ENCODE measurements around the gene IDH3A. TPM values are rescaled to one million over a fixed set of nuclear protein-coding genes. Genes with fewer than 3 reads are reported as not detected.

The IDH3A gene
- total RNA-seq, 1 donor from 2014 or later = 78.3 TPM

GRCh38 chr15:78205337-78205736, 56.2 kb downstream of the IDH3A start:
- TF ChIP-seq CTCF (IDR thresholded peaks at IDR 0.05) = no peak
- H3K9me3 ChIP-seq = no peaks in the 10 kb centered on the region
- H3K27me3 ChIP-seq (ENCODE audit: low read depth) = no peaks in the 10 kb centered on the region
- ATAC-seq = no peak
- H3K4me3 ChIP-seq = no peak overlapping the region
- DNase-seq = no peak
- H3K36me3 ChIP-seq = no peaks in the 10 kb centered on the region
- intact Hi-C loops (cut with DNase I) = no loop called here
- no peaks in the 10 kb centered on the region for H3K4me1 ChIP-seq
- H3K27ac ChIP-seq = no peak overlapping the region

GRCh38 chr15:78205856-78206255, 56.7 kb downstream of the IDH3A start:
- Histone ChIP-seq H3K4me1 (no peaks in the 10 kb centered on the region), H3K27me3 (ENCODE audit: low read depth) (no peaks in the 10 kb centered on the region), H3K36me3 (no peaks in the 10 kb centered on the region), H3K4me3 (no peak overlapping the region), H3K9me3 (no peaks in the 10 kb centered on the region), H3K27ac (no peak overlapping the region)
- ATAC-seq = no peak
- intact Hi-C loops (cut with DNase I) = no loop called here
- peak; percentile 30 for DNase-seq
- no peak for TF ChIP-seq CTCF (IDR thresholded peaks at IDR 0.05)

GRCh38 chr15:78206326-78207109, 57.4 kb downstream of the IDH3A start:
- no peak for DNase-seq
- TF ChIP-seq CTCF (IDR thresholded peaks at IDR 0.05) = no peak
- no peak overlapping the region for H3K27ac ChIP-seq

GRCh38 chr15:78207110-78207458, 57.9 kb downstream of the IDH3A start:
- ATAC-seq = no peak
- intact Hi-C loops (cut with DNase I) = no loop called here

More at GRCh38 chr15:78206326-78207109, 57.4 kb downstream of the IDH3A start:
- no peak for ATAC-seq
- Histone ChIP-seq H3K27me3 (ENCODE audit: low read depth) (no peaks in the 10 kb centered on the region), H3K4me3 (no peak overlapping the region), H3K36me3 (no peaks in the 10 kb centered on the region), H3K9me3 (no peaks in the 10 kb centered on the region), H3K4me1 (no peaks in the 10 kb centered on the region)
- intact Hi-C loops (cut with DNase I) = no loop called here

GRCh38 chr15:78207641-78208340, 58.6 kb downstream of the IDH3A start:
- intact Hi-C loops (cut with DNase I) = no loop called here
- H3K27me3 ChIP-seq (ENCODE audit: low read depth) = no peaks in the 10 kb centered on the region
- no peaks in the 10 kb centered on the region for H3K9me3 ChIP-seq
- ATAC-seq (no peak), DNase-seq (no peak)
- H3K36me3 ChIP-seq = no peaks in the 10 kb centered on the region
- TF ChIP-seq CTCF (IDR thresholded peaks at IDR 0.05) = no peak
- H3K4me1 ChIP-seq = no peaks in the 10 kb centered on the region
- no peak overlapping the region for H3K27ac ChIP-seq
- no peak overlapping the region for H3K4me3 ChIP-seq

More at GRCh38 chr15:78207110-78207458, 57.9 kb downstream of the IDH3A start:
- H3K4me1 ChIP-seq = no peaks in the 10 kb centered on the region
- H3K27ac ChIP-seq = no peak overlapping the region
- DNase-seq = no peak
- H3K36me3 ChIP-seq = no peaks in the 10 kb centered on the region
- no peak for TF ChIP-seq CTCF (IDR thresholded peaks at IDR 0.05)
- no peaks in the 10 kb centered on the region for H3K9me3 ChIP-seq
- H3K4me3 ChIP-seq = no peak overlapping the region
- no peaks in the 10 kb centered on the region for H3K27me3 ChIP-seq (ENCODE audit: low read depth)
